Measurements from ENCODE around the gene RTN4R.

The RTN4R gene

GRCh38 chr22:20238536-20238900, 29.6 kb downstream of the RTN4R start (continued):
- TF ChIP-seq AEBP2 (tag by site-specific recombination; IDR thresholded peaks at IDR 0.05; ENCODE audit: borderline replicate concordance) (no peak), OSR2 (tag by site-specific recombination; IDR thresholded peaks at IDR 0.05) (no peak), ZNF555 (tag by site-specific recombination; conservative IDR thresholded peaks at IDR 0.05) (no peak), GLI4 (tag by site-specific recombination; IDR thresholded peaks at IDR 0.05) (no peak), ZNF138 (tag by site-specific recombination; IDR thresholded peaks at IDR 0.05; ENCODE audit: borderline replicate concordance) (no peak), ZNF311 (tag by site-specific recombination; IDR thresholded peaks at IDR 0.05; ENCODE audit: borderline replicate concordance) (no peak), MZF1 (tag by site-specific recombination; IDR thresholded peaks at IDR 0.05; ENCODE audit: borderline replicate concordance) (no peak), ZNF704 (tag by site-specific recombination; IDR thresholded peaks at IDR 0.05) (no peak), KLF10 (tag by site-specific recombination; IDR thresholded peaks at IDR 0.05) (no peak), ZBTB20 (tag by site-specific recombination; IDR thresholded peaks at IDR 0.05) (no peak), ZSCAN4 (tag by site-specific recombination; IDR thresholded peaks at IDR 0.05) (no peak), ZNF521 (tag by site-specific recombination; IDR thresholded peaks at IDR 0.05) (no peak), IKZF3 (tag by site-specific recombination; IDR thresholded peaks at IDR 0.05) (no peak; the same call in 1 of the 2 replicates), EGR2 (tag by site-specific recombination; IDR thresholded peaks at IDR 0.05; ENCODE audit: low read depth) (no peak), ZNF184 (tag by site-specific recombination; IDR thresholded peaks at IDR 0.05) (no peak), BCL11A (tag by site-specific recombination; IDR thresholded peaks at IDR 0.05; ENCODE audit: low read depth) (no peak), ZNF211 (tag by site-specific recombination; IDR thresholded peaks at IDR 0.05; ENCODE audit: low read depth) (no peak), GLIS1 (tag by site-specific recombination; IDR thresholded peaks at IDR 0.05) (peak; percentile 77), TSHZ1 (tag by site-specific recombination; IDR thresholded peaks at IDR 0.05; ENCODE audit: borderline replicate concordance) (no peak), ZNF596 (tag by site-specific recombination; IDR thresholded peaks at IDR 0.05) (no peak), ZNF155 (tag by site-specific recombination; IDR thresholded peaks at IDR 0.05) (no peak), ZNF639 (tag by site-specific recombination; IDR thresholded peaks at IDR 0.05) (0 out of 2 replicates have a peak, but pooled peaks have one; percentile 38), ZNF514 (tag by site-specific recombination; IDR thresholded peaks at IDR 0.05) (no peak)
- TF ChIP-seq, protein P1, sequence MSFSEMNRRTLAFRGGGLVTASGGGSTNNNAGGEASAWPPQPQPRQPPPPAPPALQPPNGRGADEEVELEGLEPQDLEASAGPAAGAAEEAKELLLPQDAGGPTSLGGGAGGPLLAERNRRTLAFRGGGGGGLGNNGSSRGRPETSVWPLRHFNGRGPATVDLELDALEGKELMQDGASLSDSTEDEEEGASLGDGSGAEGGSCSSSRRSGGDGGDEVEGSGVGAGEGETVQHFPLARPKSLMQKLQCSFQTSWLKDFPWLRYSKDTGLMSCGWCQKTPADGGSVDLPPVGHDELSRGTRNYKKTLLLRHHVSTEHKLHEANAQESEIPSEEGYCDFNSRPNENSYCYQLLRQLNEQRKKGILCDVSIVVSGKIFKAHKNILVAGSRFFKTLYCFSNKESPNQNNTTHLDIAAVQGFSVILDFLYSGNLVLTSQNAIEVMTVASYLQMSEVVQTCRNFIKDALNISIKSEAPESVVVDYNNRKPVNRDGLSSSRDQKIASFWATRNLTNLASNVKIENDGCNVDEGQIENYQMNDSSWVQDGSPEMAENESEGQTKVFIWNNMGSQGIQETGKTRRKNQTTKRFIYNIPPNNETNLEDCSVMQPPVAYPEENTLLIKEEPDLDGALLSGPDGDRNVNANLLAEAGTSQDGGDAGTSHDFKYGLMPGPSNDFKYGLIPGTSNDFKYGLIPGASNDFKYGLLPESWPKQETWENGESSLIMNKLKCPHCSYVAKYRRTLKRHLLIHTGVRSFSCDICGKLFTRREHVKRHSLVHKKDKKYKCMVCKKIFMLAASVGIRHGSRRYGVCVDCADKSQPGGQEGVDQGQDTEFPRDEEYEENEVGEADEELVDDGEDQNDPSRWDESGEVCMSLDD (tag by site-specific recombination; IDR thresholded peaks at IDR 0.05), result no peak
- TF ChIP-seq, protein P2, sequence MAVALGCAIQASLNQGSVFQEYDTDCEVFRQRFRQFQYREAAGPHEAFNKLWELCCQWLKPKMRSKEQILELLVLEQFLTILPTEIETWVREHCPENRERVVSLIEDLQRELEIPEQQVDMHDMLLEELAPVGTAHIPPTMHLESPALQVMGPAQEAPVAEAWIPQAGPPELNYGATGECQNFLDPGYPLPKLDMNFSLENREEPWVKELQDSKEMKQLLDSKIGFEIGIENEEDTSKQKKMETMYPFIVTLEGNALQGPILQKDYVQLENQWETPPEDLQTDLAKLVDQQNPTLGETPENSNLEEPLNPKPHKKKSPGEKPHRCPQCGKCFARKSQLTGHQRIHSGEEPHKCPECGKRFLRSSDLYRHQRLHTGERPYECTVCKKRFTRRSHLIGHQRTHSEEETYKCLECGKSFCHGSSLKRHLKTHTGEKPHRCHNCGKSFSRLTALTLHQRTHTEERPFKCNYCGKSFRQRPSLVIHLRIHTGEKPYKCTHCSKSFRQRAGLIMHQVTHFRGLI (tag by site-specific recombination; IDR thresholded peaks at IDR 0.05), result no peak; the same call in 1 of the 2 replicates
- TF ChIP-seq, protein P3, sequence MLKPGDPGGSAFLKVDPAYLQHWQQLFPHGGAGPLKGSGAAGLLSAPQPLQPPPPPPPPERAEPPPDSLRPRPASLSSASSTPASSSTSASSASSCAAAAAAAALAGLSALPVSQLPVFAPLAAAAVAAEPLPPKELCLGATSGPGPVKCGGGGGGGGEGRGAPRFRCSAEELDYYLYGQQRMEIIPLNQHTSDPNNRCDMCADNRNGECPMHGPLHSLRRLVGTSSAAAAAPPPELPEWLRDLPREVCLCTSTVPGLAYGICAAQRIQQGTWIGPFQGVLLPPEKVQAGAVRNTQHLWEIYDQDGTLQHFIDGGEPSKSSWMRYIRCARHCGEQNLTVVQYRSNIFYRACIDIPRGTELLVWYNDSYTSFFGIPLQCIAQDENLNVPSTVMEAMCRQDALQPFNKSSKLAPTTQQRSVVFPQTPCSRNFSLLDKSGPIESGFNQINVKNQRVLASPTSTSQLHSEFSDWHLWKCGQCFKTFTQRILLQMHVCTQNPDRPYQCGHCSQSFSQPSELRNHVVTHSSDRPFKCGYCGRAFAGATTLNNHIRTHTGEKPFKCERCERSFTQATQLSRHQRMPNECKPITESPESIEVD (tag by site-specific recombination; IDR thresholded peaks at IDR 0.05), result no peak

Data from HEK293 (cell line).